WTC11 (cell line): ENCODE results near the gene IGHMBP2.

Experiments used
- MXD4 ChIP-seq: fragments of 250-450 bp; sonication (Bioruptor Pico); IDR thresholded peaks from 2 replicates; pipeline ENCODE4 v1.8.0; 2021; ENCODE audit warnings: mild to moderate bottlenecking, moderate library complexity, borderline replicate concordance
- ZNF138 ChIP-seq: sonication (generic); formaldehyde crosslinking; conservative IDR thresholded peaks from 2 replicates; pipeline ENCODE4 v1.8.1; 2022; ENCODE audit warnings: mild to moderate bottlenecking, moderate library complexity, missing genetic modification reagents
- TF ChIP-seq, protein P1 (sequence below): fragments of 200-600 bp; IDR thresholded peaks from 2 replicates; pipeline ENCODE4 v1.8.0; 2022; ENCODE audit warnings: antibody characterized with exemption

DNA sequence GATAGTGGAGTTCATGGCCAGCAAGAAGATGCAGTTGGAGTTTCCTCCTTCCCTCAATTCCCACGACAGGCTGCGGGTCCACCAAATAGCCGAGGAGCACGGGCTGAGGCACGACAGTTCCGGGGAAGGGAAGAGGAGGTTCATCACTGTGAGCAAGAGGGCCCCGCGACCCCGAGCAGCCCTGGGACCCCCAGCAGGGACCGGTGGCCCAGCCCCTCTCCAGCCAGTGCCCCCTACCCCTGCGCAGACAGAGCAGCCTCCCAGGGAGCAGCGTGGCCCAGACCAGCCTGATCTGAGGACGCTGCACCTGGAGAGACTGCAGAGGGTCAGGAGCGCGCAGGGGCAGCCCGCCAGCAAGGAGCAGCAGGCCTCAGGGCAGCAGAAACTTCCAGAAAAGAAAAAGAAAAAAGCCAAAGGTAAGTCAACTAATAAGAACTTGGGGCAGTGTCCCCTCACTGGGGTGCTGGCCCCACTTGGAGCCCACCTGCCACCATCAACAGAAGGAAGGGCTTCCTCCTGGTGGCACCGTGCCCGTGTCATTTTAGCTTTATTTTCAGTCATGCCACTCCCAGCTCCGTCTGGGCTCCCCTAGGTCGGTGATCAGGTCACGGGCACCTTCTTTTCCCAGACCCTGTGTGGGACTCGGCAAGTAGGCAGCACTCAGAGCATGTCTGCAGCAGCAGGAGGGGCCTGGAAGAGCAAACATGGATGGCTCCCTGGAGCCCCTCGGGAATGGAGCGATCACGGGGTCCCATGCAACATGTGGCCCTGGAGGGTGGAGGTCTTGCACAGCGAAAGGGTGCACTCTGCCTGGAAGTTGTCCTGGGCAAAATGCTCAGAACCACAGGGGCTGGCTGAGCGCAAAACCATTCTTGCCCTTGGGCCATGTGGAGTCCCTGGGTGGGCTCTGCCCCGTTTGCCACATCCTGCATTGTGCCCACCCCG lies 33.3 kb downstream of the IGHMBP2 start:
- no peak for TF ChIP-seq MXD4 (CRISPR knock-in tag)
- TF ChIP-seq, protein P1, sequence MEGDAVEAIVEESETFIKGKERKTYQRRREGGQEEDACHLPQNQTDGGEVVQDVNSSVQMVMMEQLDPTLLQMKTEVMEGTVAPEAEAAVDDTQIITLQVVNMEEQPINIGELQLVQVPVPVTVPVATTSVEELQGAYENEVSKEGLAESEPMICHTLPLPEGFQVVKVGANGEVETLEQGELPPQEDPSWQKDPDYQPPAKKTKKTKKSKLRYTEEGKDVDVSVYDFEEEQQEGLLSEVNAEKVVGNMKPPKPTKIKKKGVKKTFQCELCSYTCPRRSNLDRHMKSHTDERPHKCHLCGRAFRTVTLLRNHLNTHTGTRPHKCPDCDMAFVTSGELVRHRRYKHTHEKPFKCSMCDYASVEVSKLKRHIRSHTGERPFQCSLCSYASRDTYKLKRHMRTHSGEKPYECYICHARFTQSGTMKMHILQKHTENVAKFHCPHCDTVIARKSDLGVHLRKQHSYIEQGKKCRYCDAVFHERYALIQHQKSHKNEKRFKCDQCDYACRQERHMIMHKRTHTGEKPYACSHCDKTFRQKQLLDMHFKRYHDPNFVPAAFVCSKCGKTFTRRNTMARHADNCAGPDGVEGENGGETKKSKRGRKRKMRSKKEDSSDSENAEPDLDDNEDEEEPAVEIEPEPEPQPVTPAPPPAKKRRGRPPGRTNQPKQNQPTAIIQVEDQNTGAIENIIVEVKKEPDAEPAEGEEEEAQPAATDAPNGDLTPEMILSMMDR, result no peak
- TF ChIP-seq ZNF138 (CRISPR knock-in tag), result no peak
